ENCODE measurements around the gene FARS2. TPM values are rescaled to one million over a fixed set of nuclear protein-coding genes. Genes with fewer than 3 reads are reported as not detected.

Gene FARS2
- total RNA-seq, 2 experiments from 2014 or later = 15.7 to 18.5 TPM

DNA sequence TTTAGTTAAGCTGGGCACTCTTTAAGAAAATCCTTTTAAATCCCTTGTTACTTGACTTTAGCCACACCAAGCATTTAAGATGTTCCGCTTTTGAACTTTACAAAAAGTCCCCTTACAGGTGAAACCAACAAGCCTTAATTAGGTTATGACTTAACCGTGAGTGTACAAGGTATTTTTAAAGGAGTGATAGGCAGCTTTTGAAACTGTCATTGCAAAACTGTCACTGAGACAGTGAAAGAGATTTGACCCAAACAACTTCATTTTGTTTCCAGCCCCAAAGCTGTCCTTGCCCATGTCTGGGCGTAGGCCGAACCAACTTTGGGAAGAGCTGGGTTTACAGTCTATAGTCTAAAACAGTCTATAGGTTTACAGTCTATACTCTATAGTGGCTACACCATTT, 305.4 kb downstream of the FARS2 start:
- H3K9me3 Mint-ChIP-seq = peaks cover 6% of the 10 kb centered on the region
- H3K27ac Mint-ChIP-seq = no peak overlapping the region
- no peak overlapping the region for H3K4me3 Mint-ChIP-seq
- no peak for ATAC-seq
- H3K36me3 Mint-ChIP-seq (ENCODE audit: low read depth) = peaks cover 14% of the 10 kb centered on the region
- no peak for DNase-seq
- CTCF ChIA-PET = no interaction called here
- TF ChIP-seq, protein P1, sequence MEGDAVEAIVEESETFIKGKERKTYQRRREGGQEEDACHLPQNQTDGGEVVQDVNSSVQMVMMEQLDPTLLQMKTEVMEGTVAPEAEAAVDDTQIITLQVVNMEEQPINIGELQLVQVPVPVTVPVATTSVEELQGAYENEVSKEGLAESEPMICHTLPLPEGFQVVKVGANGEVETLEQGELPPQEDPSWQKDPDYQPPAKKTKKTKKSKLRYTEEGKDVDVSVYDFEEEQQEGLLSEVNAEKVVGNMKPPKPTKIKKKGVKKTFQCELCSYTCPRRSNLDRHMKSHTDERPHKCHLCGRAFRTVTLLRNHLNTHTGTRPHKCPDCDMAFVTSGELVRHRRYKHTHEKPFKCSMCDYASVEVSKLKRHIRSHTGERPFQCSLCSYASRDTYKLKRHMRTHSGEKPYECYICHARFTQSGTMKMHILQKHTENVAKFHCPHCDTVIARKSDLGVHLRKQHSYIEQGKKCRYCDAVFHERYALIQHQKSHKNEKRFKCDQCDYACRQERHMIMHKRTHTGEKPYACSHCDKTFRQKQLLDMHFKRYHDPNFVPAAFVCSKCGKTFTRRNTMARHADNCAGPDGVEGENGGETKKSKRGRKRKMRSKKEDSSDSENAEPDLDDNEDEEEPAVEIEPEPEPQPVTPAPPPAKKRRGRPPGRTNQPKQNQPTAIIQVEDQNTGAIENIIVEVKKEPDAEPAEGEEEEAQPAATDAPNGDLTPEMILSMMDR (IDR thresholded peaks at IDR 0.05) = no peak
- H3K27me3 Mint-ChIP-seq = no peaks in the 10 kb centered on the region
- intact Hi-C loops (cut with micrococcal nuclease) = no loop called here
- POLR2A ChIA-PET = interaction anchor here (0.6 kb wide), 1 partner anchor 1429 kb away, joined by 3 read pairs; no protein-coding TSS in a partner anchor
- H3K4me1 Mint-ChIP-seq (ENCODE audit: low read depth) = peaks cover 28% of the 10 kb centered on the region

DNA sequence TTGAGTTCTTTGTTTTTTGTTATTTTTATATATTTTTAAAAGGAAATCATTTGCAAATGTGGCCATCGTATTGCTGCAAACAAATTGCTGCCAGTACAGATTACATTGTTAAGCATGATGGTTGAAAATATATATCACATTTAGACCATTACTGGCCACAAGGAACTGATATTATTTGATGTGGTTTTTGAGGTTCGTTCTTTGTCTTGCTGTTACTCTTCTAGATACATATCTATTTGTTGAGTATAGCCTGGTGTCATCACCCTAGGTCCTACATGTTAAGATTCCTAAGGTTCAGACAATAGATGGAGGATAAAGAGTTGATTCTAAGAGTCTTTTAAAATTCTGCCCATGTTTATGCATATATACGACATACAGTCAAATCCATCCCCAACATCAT, 306.0 kb downstream of the FARS2 start:
- POLR2A ChIA-PET = interaction anchor here (0.6 kb wide), 1 partner anchor 16 kb away, joined by 3 read pairs; no protein-coding TSS in a partner anchor
- TF ChIP-seq, protein P1 (IDR thresholded peaks at IDR 0.05) = no peak
- no peak for DNase-seq
- intact Hi-C loops (cut with micrococcal nuclease) = no loop called here
- CTCF ChIA-PET = interaction anchor here (0.7 to 1.3 kb wide), 2 partner anchors 8 to 80 kb away, joined by 3 read pairs; no protein-coding TSS in a partner anchor
- H3K4me1 Mint-ChIP-seq (ENCODE audit: low read depth) = peaks cover 25% of the 10 kb centered on the region
- no peak overlapping the region for H3K27ac Mint-ChIP-seq
- H3K9me3 Mint-ChIP-seq = peaks cover 4% of the 10 kb centered on the region
- peaks cover 13% of the 10 kb centered on the region for H3K36me3 Mint-ChIP-seq (ENCODE audit: low read depth)
- H3K4me3 Mint-ChIP-seq = no peak overlapping the region
- no peaks in the 10 kb centered on the region for H3K27me3 Mint-ChIP-seq
- no peak for ATAC-seq

DNA sequence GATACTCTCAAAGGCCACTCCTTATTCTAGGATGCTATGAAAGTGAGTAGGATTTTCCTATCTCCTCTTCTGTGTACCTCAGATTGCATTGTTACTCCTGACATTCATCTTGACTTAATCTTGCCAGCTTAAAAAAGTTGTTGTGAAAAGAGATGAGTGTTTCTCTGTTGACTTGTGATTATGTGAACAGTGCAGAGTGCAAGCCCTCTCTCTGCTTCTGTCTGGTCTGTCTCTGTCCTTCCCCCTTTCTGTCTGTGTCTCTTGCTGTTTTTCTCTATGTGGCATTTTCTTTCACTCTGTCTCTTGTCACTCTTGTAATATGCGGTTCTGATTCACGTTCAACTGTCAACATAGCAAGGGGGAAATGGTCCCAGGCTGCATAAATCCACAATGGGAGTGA, 306.6 kb downstream of the FARS2 start:
- peaks cover 23% of the 10 kb centered on the region for H3K4me1 Mint-ChIP-seq (ENCODE audit: low read depth)
- H3K27me3 Mint-ChIP-seq = no peaks in the 10 kb centered on the region
- CTCF ChIA-PET = interaction anchor here (0.7 to 1.3 kb wide), 2 partner anchors 9 to 80 kb away, joined by 3 read pairs; no protein-coding TSS in a partner anchor
- DNase-seq (no peak), ATAC-seq (no peak)
- TF ChIP-seq, protein P1 (IDR thresholded peaks at IDR 0.05) = no peak
- intact Hi-C loops (cut with micrococcal nuclease) = no loop called here
- no peak overlapping the region for H3K27ac Mint-ChIP-seq
- no peak overlapping the region for H3K4me3 Mint-ChIP-seq
- peaks cover 3% of the 10 kb centered on the region for H3K9me3 Mint-ChIP-seq
- H3K36me3 Mint-ChIP-seq (ENCODE audit: low read depth) = peaks cover 16% of the 10 kb centered on the region
- POLR2A ChIA-PET = interaction anchor here (0.6 kb wide), 1 partner anchor 16 kb away, joined by 3 read pairs; no protein-coding TSS in a partner anchor

DNA sequence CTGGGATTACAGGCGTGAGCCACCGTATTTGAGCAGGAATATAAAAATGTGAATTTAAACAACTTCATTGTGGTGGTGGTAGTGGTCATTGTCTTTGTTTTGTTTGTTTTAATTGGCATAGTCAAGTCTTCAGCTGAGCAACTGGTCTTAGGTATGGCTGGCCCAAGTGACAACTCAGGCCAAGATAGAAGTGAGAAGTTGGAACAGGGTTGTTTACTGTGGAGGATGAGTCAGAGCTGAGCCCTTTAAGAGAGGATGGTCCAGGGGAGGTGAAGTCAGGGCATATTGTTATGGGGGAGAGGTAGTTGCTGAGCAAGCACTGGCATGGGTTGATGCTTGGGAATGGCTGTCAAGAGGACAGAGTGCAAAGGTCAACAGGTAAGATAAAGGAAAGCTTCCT, 308.2 kb downstream of the FARS2 start:
- Mint-ChIP-seq H3K4me1 (ENCODE audit: low read depth) (peaks cover 23% of the 10 kb centered on the region), H3K4me3 (no peak overlapping the region), H3K27ac (no peak overlapping the region), H3K36me3 (ENCODE audit: low read depth) (peaks cover 23% of the 10 kb centered on the region), H3K27me3 (no peaks in the 10 kb centered on the region), H3K9me3 (peaks cover 8% of the 10 kb centered on the region)
- intact Hi-C loops (cut with micrococcal nuclease) = no loop called here
- TF ChIP-seq, protein P1 (IDR thresholded peaks at IDR 0.05) = no peak
- ChIA-PET CTCF (no interaction called here), POLR2A (no interaction called here)
- DNase-seq (no peak), ATAC-seq (no peak)

DNA sequence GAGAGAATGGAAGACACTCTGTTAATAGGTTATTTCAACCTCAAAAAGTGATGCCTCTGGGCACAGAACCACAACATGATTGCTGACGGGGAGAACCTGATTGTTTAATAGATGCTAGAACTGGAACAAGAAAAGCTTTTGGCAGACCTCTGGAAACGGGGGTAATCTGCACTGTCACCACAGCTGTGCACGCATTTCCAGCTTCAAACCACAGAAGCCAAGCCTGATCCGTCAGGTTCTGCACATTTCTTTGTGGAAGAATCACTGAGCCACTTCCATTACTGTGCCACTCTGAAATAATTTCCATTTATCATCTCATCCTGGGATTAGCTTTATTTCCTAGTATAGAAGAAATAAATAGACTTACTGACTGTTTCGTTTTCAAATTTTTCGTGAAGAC, 309.3 kb downstream of the FARS2 start:
- Mint-ChIP-seq H3K4me1 (ENCODE audit: low read depth) (peaks cover 23% of the 10 kb centered on the region), H3K4me3 (no peak overlapping the region), H3K9me3 (peaks cover 14% of the 10 kb centered on the region), H3K27me3 (no peaks in the 10 kb centered on the region), H3K36me3 (ENCODE audit: low read depth) (peaks cover 33% of the 10 kb centered on the region), H3K27ac (no peak overlapping the region)
- ChIA-PET CTCF (no interaction called here), POLR2A (interaction anchor here (0.9 kb wide), 1 partner anchor 78 kb away, joined by 3 read pairs; no protein-coding TSS in a partner anchor)
- intact Hi-C loops (cut with micrococcal nuclease) = no loop called here
- DNase-seq (no peak), ATAC-seq (no peak)
- TF ChIP-seq, protein P1 (IDR thresholded peaks at IDR 0.05) = no peak

Data from activated CD8-positive, alpha-beta T cell treated with anti-CD3 and anti-CD28 coated beads for 36 hours (primary cell).